Measurements from ENCODE around the gene NF2.
"Not testable (repeated sequence)": the region's sequence is repeated elsewhere in the genome, so short reads cannot be mapped to it uniquely, and the experiment has no call there.

The NF2 gene

DNA sequence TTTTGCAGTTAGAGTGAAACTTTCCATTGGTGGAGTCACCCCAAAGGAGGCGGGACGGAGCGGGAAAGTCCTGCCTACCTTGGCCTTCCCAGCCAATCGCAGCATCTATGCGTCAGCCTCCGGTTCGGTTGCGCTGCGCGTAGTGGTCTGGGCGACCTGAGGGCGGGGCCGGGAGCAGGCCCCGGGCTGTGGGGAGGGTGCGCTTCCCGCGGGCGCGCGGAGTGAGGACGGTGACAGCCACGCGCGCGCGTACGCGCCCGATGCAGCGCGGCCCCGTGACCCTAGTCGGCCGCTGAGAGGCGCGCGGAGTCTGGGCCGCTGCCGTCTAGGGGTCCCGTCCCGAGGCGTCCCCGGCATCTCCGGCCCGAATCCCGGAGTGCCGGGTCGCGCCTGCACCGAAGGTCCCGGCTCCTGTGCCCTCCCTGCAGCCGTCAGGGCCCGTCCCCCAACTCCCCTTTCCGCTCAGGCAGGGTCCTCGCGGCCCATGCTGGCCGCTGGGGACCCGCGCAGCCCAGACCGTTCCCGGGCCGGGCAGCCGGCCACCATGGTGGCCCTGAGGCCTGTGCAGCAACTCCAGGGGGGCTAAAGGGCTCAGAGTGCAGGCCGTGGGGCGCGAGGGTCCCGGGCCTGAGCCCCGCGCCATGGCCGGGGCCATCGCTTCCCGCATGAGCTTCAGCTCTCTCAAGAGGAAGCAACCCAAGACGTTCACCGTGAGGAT, at the start of gene NF2:
NF2 (plus strand) TSS at position 276 of the 718 bp plus-strand sequence; CDS start at position 642, 366 bp downstream.
- peak; percentile 99 for DNase-seq (ENCODE audit: low spot score)

- DNase-seq (ENCODE audit: low spot score), result no peak
Measured at GRCh38 chr22:29555065-29555644, 48.3 kb upstream of the NF2 start.

DNA sequence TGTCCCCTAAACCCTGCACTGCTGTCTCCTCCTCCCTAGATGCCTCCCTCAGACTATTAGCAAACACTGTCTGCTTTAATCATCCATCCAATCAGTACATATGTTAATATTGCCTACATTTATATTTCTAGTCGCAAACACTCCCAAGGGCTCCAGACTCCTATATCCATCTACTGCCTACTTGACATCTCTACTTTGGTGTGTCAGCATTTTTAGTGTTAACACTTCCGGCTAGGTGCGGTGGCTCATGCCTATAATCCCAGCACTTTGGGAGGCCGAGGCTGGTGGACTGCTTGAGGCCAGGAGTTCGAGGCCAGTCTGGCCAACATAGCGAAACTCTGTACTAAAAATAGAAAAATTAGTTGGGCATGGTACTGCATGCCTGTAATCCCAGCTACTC, 44.4 kb upstream of the NF2 start:
- no peak for DNase-seq (ENCODE audit: low spot score)

- no peak for DNase-seq (ENCODE audit: low spot score)
Measured at GRCh38 chr22:29559853-29560252, 43.6 kb upstream of the NF2 start.

- no peak for DNase-seq (ENCODE audit: low spot score)
Measured at GRCh38 chr22:29563652-29564460, 39.6 kb upstream of the NF2 start.

GRCh38 chr22:29566513-29566912, 36.9 kb upstream of the NF2 start:
- DNase-seq (ENCODE audit: low spot score), result not testable (repeated sequence)

DNA sequence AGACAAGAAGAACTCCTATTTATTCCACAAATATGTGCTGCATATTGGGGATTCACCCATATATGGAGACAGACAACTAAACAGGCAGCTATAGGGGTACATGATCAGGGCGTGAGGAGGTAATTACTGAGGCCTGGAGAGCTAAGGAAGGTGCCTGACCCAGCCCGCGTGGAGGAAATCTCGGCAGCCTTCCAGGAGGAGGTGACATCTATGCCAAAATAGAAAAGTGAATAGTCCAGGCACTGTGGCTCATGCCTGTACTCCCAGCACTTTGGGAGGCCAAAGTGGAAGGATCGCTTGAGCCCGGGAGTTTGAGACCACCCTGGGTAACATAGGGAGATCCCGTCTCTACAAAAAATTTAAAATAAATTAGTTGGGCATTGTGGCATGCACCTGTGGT, 36.1 kb upstream of the NF2 start:
- no peak for DNase-seq (ENCODE audit: low spot score)

DNA sequence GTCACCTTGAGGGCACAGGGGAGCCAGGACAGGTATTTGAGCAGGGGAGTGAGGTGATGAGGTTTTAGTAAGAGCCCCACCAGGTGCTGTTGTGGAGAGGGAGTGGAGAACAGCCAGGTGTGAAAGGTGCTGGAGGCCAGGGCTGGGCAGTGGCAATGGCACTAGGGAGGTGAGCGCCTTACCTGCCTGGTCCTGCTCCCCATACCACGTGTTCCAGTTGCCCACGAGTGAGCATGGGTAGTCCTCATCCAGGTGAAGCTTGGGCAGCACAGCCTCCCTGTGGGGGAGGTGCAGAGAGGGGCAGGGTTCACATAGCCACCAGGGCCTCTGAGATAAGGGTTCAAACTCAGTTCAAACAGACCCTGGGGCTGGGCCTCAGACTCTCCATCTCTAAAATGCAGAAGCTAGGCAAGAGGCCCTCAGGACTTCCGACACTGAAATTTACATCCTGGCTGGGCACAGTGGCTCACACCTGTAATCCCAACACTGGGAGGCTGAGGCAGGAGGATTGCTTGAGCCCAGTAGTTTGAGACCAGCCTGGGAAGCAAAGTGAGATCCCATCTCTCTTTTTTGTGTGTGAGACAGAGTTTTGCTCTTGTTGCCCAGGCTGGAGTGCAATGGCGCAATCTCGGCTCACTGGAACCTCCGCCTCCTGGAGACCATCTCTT, 34.3 kb upstream of the NF2 start:
- no peak for DNase-seq (ENCODE audit: low spot score)

- no peak for DNase-seq (ENCODE audit: low spot score)
Measured at GRCh38 chr22:29570456-29570855, 33.0 kb upstream of the NF2 start.

GRCh38 chr22:29570912-29571549, 32.4 kb upstream of the NF2 start:
- no peak for DNase-seq (ENCODE audit: low spot score)

- DNase-seq (ENCODE audit: low spot score), result no peak
Measured at GRCh38 chr22:29574762-29575450, 28.5 kb upstream of the NF2 start.

DNA sequence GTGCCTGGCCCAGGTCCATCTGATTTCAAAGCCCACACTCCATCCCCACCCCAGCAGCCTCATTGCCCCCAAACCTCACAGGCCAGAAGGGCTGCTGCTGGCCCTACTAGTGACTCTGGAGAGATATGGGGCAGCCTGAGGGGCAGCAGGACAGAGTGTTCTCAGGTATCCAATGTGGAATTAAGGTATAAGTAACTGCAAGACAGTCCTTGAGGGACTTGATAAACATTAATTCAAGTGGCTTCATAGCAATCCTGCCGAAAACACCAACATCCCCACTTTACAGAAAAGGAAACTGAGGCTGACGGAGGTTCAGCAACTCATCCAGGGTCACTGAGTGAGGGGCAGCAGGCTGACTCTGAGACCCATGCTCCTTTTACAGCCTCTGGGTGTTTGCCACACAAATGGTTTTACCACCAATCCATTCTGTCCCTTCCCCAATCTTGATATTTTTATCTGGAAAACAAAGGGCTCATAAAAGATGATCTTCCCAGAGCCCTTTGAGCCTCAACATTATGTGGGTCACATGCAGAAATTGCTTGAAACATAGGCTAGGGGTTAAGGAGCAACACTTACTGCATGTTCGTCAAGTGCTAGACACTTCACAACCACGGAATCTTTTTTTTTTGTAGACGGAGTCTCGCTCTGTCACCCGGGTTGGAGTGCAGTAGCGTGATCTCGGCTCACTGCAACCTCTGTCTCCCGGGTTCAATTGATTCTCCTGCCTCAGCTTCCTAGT, 24.8 kb upstream of the NF2 start:
- no peak for DNase-seq (ENCODE audit: low spot score)

- no peak for DNase-seq (ENCODE audit: low spot score)
Measured at GRCh38 chr22:29580200-29580810, 23.1 kb upstream of the NF2 start.

DNA sequence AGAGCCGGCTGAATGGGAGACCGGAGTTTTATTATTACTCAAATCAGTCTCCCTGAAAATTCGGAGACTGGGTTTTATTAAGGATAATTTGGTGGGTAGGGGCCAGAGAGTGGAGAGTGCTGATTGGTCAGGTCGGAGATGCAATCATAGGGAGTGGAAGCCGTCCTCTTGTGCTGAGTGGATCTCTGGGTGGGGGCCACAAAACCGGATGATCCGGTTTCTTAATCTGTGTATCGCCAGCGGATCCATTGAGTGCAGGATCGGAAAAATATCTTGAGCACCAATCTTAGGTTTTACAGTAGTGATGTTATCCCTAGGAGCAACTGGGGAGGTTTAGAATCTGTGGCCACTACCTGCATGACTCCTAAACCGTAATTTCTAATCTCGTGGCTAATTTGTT, 21.6 kb upstream of the NF2 start:
- DNase-seq (ENCODE audit: low spot score), result no peak

GRCh38 chr22:29584975-29585374, 18.5 kb upstream of the NF2 start:
- DNase-seq (ENCODE audit: low spot score), result no peak

- DNase-seq (ENCODE audit: low spot score), result not testable (repeated sequence)
Measured at GRCh38 chr22:29586193-29586705, 17.2 kb upstream of the NF2 start.

- DNase-seq (ENCODE audit: low spot score), result no peak
Measured at GRCh38 chr22:29587938-29588699, 15.3 kb upstream of the NF2 start.

- no peak for DNase-seq (ENCODE audit: low spot score)
Measured at GRCh38 chr22:29593923-29594322, 9.5 kb upstream of the NF2 start.

DNA sequence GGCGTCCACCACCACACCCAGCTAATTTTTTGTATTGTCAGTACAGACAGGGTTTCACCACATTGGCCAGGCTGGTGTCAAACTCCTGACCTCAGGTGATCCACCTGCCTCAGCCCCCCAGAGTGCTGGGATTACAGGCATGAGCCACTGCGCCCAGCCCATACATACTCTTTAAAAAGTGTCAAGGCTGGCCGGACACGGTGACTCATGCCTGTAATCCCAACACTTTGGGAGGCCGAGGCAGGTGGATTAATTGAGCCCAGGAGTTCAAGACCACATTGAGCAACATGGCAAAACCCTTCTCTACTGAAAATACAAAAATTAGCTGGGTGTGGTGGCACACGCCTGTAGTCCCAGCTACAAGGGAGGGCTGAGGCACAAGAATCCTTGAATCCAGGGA, 9.0 kb upstream of the NF2 start:
- not testable (repeated sequence) for DNase-seq (ENCODE audit: low spot score)

Data from left forelimb (tissue), 1 donor.